GM12891 (cell line): ENCODE data around the gene NKAIN2.

Source experiments
- POLR2A ChIP-seq: IDR thresholded peaks from 2 replicates; pipeline ENCODE4 v1.6.1; 2011; ENCODE audit warnings: low read depth, low read length, control low read depth
- POLR2AphosphoS5 ChIP-seq: IDR thresholded peaks from 2 replicates; pipeline ENCODE4 v1.6.1; 2011; ENCODE audit warnings: low read depth, low read length, control low read depth
- POU2F2 ChIP-seq: IDR thresholded peaks from 2 replicates; pipeline ENCODE4 v1.6.1; 2011; ENCODE audit warnings: low read depth, mild to moderate bottlenecking, control low read depth, low read length, moderate library complexity
- SPI1 ChIP-seq: IDR thresholded peaks from 2 replicates; pipeline ENCODE4 v1.6.1; 2011; ENCODE audit warnings: low read depth, low read length, control low read depth
- TAF1 ChIP-seq: IDR thresholded peaks from 2 replicates; pipeline ENCODE4 v1.6.1; 2011; ENCODE audit warnings: low read depth, low read length, control low read depth

DNA sequence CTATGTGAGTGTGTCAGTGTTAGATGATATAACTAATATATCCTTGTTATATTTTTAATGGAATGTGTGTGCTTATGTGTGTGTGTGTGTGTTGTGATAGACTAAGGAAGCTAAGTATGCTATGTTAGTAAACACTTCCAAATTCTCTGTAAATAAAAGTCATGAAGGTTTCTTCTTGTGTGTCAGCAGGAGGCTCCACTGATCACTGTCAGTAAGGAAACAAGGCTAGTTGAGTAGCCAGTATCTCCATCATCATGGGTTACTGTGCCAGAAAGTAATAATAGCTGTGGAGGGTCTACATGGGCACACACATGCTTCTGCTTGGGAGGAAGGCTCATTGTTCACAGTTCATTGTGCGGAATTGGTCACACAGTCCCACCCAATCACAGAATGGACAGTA lies 855.8 kb downstream of the NKAIN2 start:
- no peak for TF ChIP-seq POLR2A
- no peak for TF ChIP-seq POLR2AphosphoS5
- TF ChIP-seq POU2F2 = no peak
- no peak for TF ChIP-seq SPI1
- TF ChIP-seq TAF1 = no peak
